ENCODE results near the gene MYL4. TPM values are rescaled to one million over a fixed set of nuclear protein-coding genes. Genes with fewer than 3 reads are reported as not detected.

The MYL4 gene
- total and polyA plus RNA-seq, 2 of the 8 experiments (the other 6 are each of a cell fraction or from before 2014, with no cell fraction given), result 0.12 TPM; not detected in 1

DNA sequence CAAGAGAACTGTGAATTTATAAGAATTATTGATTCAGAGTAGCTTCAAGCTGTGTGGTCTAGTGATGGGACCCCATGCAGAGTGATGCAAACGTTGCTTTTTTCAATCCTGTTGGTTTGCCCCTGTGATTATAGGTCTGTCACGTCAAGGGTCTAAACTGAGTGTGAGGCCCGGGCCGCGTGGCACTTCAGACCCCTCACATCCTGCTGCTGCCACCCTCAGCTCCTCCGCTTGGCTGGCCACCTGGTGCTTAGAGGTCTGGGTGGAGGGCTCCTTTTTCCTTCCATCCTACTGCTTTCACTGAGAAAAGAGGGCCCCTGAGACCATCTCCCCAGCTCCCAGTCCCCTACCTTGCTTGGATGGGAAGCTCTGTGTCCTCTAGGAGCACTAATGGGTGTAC is 12.0 kb downstream of the MYL4 start:
- Histone ChIP-seq H2AK5ac (ENCODE audit: low read depth, low read length) (no peak overlapping the region), H4K20me1 (replicated peaks in 1 of 2; ENCODE audit: control insufficient read depth in 1 of 2, insufficient read depth in 2 of 2, low read length in 2 of 2) (no peaks in the 10 kb centered on the region), H4K91ac (replicated peaks; ENCODE audit: insufficient read length, low read length) (no peak overlapping the region), H3K79me2 (ENCODE audit: control insufficient read depth in 1 of 2, insufficient read depth in 2 of 2, low read length in 2 of 2) (no peaks in the 10 kb centered on the region), H2BK12ac (ENCODE audit: low read depth, low read length) (no peak overlapping the region), H2BK15ac (ENCODE audit: low read length) (no peak overlapping the region), H3K4me3 (ENCODE audit: extremely low read depth in 1 of 4, insufficient read depth in 2 of 4, low read depth in 3 of 4, low read length in 4 of 4) (no peak overlapping the region), H3K18ac (ENCODE audit: extremely low read depth, low read length) (no peak overlapping the region), H2BK120ac (replicated peaks; ENCODE audit: low read depth, low read length) (no peak overlapping the region), H3K4me2 (ENCODE audit: insufficient read depth in 1 of 2, low read depth in 2 of 2, low read length in 2 of 2) (no peak overlapping the region; a peak in 1 of 4 replicates), H3K56ac (replicated peaks; ENCODE audit: insufficient read length, low read depth, low read length) (no peak overlapping the region), H3K4ac (replicated peaks; ENCODE audit: insufficient read length, low read depth, low read length) (no peak overlapping the region), H4K5ac (ENCODE audit: insufficient read length, low read depth, low read length) (no peak overlapping the region), H3K23me2 (ENCODE audit: low read depth, low read length) (no peaks in the 10 kb centered on the region), H3K36me3 (ENCODE audit: control insufficient read depth in 2 of 4, insufficient read depth in 4 of 4, low read length in 3 of 4) (no peaks in the 10 kb centered on the region), H3K79me1 (ENCODE audit: low read depth, low read length) (no peaks in the 10 kb centered on the region), H2BK5ac (ENCODE audit: low read depth, low read length) (no peak overlapping the region), H2BK20ac (ENCODE audit: low read length) (no peak overlapping the region), H3K9ac (replicated peaks in 1 of 4; ENCODE audit: extremely low read depth in 1 of 4, low read depth in 3 of 4, low read length in 3 of 4) (no peak overlapping the region), H3K9me3 (ENCODE audit: insufficient read depth in 2 of 2, low read depth in 1 of 2, low read length in 1 of 2) (peaks cover 0 to 10% of the 10 kb centered on the region in 2 experiments; a peak in 2 of 4 replicates), H3K27me3 (replicated peaks in 1 of 4; ENCODE audit: control insufficient read depth in 3 of 4, extremely low read depth in 1 of 4, insufficient read depth in 3 of 4, low read length in 3 of 4) (no peaks in the 10 kb centered on the region), H3K14ac (ENCODE audit: insufficient read length) (no peak overlapping the region), H4K8ac (ENCODE audit: extremely low read depth, insufficient read depth, low read length) (no peak overlapping the region), H3K4me1 (replicated peaks in 1 of 4; ENCODE audit: control insufficient read depth in 3 of 4, insufficient read depth in 4 of 4, low read length in 3 of 4) (peaks cover 0 to 7% (median 4%) of the 10 kb centered on the region in 4 experiments; a peak in 6 of 7 replicates), H2AFZ (ENCODE audit: low read length) (no peak overlapping the region), H3K27ac (ENCODE audit: low read depth, low read length) (no peak overlapping the region), H3K23ac (ENCODE audit: insufficient read length) (no peak overlapping the region)
- DNase-seq (ENCODE audit: low read depth in 1 of 2, low spot score in 2 of 2), result no peak
- TF ChIP-seq SUZ12 (IDR thresholded peaks at IDR 0.05; ENCODE audit: low read length), result no peak
- no peak for TF ChIP-seq SP4 (IDR thresholded peaks at IDR 0.05; ENCODE audit: low read length)
- no peak for TF ChIP-seq JUN (IDR thresholded peaks at IDR 0.05; ENCODE audit: low read depth, low read length)
- no peak for FAIRE-seq
- POLR2A ChIA-PET (ENCODE audit: partially characterized antibody), result no interaction called here
- CTCF ChIA-PET (ENCODE audit: partially characterized antibody), result interaction anchor here (1.1 to 4.2 kb wide), 3 partner anchors 8 to 64 kb away, joined by 4 to 24 read pairs (median 4); partner anchors contain the start of gene MYL4
- 79% methylated on average over 6 of the region's 6 CpGs; no CpG with 5 or more reads in 1 of the 2 experiments for WGBS, 2 experiments (ENCODE audit: extremely low coverage in 1 of 2, insufficient coverage in 1 of 2, insufficient read length in 1 of 2, insufficient replicate concordance in 2 of 2, low coverage in 1 of 2, low lambda C conversion rate in 2 of 2, missing lambda C conversion rate in 1 of 2)
